MM.1S (cell line): ENCODE data around the gene LDLRAP1.

Experiments
- DNase-seq: peaks from one replicate; pipeline ENCODE4 v3.0.0-alpha.2; 2015
- H2AFZ ChIP-seq: fragments of 300-600 bp; sonication (generic); 2 replicates; pipeline ENCODE4 v1.6.0; 2016; ENCODE audit warnings: antibody characterized with exemption, low read length
- H3F3A ChIP-seq: fragments of 300-600 bp; sonication (generic); 2 replicates; pipeline ENCODE4 v1.6.1; 2016; ENCODE audit warnings: mild to moderate bottlenecking, antibody characterized with exemption, low read length, moderate library complexity, mixed read lengths; ENCODE audit not compliant: insufficient read depth
- H3K27ac ChIP-seq: fragments of 300-600 bp; sonication (generic); 2 replicates; pipeline ENCODE4 v1.5.1; 2016; ENCODE audit warnings: mild to moderate bottlenecking, low read length
- H3K27me3 ChIP-seq: fragments of 300-600 bp; sonication (generic); replicated peaks from 2 replicates; pipeline ENCODE4 v1.6.0; 2016; ENCODE audit warnings: low read length; ENCODE audit not compliant: insufficient read depth
- H3K36me3 ChIP-seq: fragments of 300-600 bp; sonication (generic); replicated peaks from 2 replicates; pipeline ENCODE4 v1.6.1; 2016; ENCODE audit warnings: mild to moderate bottlenecking, low read length, mixed read lengths; ENCODE audit not compliant: insufficient read depth
- H3K4me1 ChIP-seq: fragments of 300-600 bp; sonication (generic); 2 replicates; pipeline ENCODE4 v1.6.1; 2016; ENCODE audit warnings: low read length, mixed read lengths
- H3K4me2 ChIP-seq: fragments of 300-600 bp; sonication (generic); 2 replicates; pipeline ENCODE4 v1.6.0; 2016; ENCODE audit warnings: low read depth, low read length
- H3K4me3 ChIP-seq: fragments of 300-600 bp; sonication (generic); 2 replicates; pipeline ENCODE4 v1.5.1; 2016; ENCODE audit warnings: low read length, mixed read lengths
- H3K79me2 ChIP-seq: fragments of 300-600 bp; sonication (generic); 2 replicates; pipeline ENCODE4 v1.6.1; 2016; ENCODE audit warnings: mixed run types, low read length, mixed read lengths
- H3K9ac ChIP-seq: fragments of 300-600 bp; sonication (generic); 2 replicates; pipeline ENCODE4 v1.6.1; 2016; ENCODE audit warnings: low read length, mixed read lengths
- H3K9me2 ChIP-seq: fragments of 300-600 bp; sonication (generic); replicated peaks from 2 replicates; pipeline ENCODE4 v1.6.1; 2016; ENCODE audit warnings: mild to moderate bottlenecking, low read length, mixed read lengths; ENCODE audit not compliant: insufficient read depth
- H3K9me3 ChIP-seq: fragments of 300-600 bp; sonication (generic); replicated peaks from 2 replicates; pipeline ENCODE4 v1.6.1; 2016; ENCODE audit warnings: mild to moderate bottlenecking, low read length, mixed read lengths; ENCODE audit not compliant: insufficient read depth
- H4K20me1 ChIP-seq: fragments of 300-600 bp; sonication (generic); 2 replicates; pipeline ENCODE4 v1.6.1; 2016; ENCODE audit warnings: mild to moderate bottlenecking, low read length, moderate library complexity, mixed read lengths; ENCODE audit not compliant: insufficient read depth
- EZH2 ChIP-seq: fragments of 300-600 bp; sonication (generic); optimal IDR thresholded peaks from 2 replicates; pipeline ENCODE3; 2017; ENCODE audit warnings: low read depth, mild to moderate bottlenecking, antibody characterized with exemption, low read length, mixed read lengths
- EZH2phosphoT487 ChIP-seq: fragments of 300-600 bp; sonication (generic); IDR thresholded peaks from 2 replicates; pipeline ENCODE4 v1.6.1; 2018; ENCODE audit warnings: antibody characterized with exemption, low read length
- TF ChIP-seq, protein P1 (sequence below): fragments of 300-600 bp; sonication (generic); IDR thresholded peaks from 2 replicates; pipeline ENCODE4 v1.5.1; 2016; ENCODE audit warnings: antibody characterized with exemption, low read length, mixed read lengths

LDLRAP1 gene

GRCh38 chr1:25575191-25575590 lies 31.8 kb downstream of the LDLRAP1 start:
- no peak for DNase-seq
- Histone ChIP-seq H3F3A (no peaks in the 10 kb centered on the region), H3K36me3 (no peaks in the 10 kb centered on the region), H4K20me1 (no peaks in the 10 kb centered on the region; the same call in 1 of the 2 replicates), H3K9me2 (no peaks in the 10 kb centered on the region), H3K9me3 (no peaks in the 10 kb centered on the region), H3K4me1 (no peaks in the 10 kb centered on the region), H3K4me3 (no peak overlapping the region), H3K9ac (no peak overlapping the region), H2AFZ (no peak overlapping the region), H3K4me2 (no peak overlapping the region), H3K79me2 (no peaks in the 10 kb centered on the region), H3K27me3 (no peaks in the 10 kb centered on the region), H3K27ac (no peak overlapping the region)
- TF ChIP-seq EZH2 (no peak), EZH2phosphoT487 (no peak)
- TF ChIP-seq, protein P1, sequence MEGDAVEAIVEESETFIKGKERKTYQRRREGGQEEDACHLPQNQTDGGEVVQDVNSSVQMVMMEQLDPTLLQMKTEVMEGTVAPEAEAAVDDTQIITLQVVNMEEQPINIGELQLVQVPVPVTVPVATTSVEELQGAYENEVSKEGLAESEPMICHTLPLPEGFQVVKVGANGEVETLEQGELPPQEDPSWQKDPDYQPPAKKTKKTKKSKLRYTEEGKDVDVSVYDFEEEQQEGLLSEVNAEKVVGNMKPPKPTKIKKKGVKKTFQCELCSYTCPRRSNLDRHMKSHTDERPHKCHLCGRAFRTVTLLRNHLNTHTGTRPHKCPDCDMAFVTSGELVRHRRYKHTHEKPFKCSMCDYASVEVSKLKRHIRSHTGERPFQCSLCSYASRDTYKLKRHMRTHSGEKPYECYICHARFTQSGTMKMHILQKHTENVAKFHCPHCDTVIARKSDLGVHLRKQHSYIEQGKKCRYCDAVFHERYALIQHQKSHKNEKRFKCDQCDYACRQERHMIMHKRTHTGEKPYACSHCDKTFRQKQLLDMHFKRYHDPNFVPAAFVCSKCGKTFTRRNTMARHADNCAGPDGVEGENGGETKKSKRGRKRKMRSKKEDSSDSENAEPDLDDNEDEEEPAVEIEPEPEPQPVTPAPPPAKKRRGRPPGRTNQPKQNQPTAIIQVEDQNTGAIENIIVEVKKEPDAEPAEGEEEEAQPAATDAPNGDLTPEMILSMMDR, result no peak

DNA sequence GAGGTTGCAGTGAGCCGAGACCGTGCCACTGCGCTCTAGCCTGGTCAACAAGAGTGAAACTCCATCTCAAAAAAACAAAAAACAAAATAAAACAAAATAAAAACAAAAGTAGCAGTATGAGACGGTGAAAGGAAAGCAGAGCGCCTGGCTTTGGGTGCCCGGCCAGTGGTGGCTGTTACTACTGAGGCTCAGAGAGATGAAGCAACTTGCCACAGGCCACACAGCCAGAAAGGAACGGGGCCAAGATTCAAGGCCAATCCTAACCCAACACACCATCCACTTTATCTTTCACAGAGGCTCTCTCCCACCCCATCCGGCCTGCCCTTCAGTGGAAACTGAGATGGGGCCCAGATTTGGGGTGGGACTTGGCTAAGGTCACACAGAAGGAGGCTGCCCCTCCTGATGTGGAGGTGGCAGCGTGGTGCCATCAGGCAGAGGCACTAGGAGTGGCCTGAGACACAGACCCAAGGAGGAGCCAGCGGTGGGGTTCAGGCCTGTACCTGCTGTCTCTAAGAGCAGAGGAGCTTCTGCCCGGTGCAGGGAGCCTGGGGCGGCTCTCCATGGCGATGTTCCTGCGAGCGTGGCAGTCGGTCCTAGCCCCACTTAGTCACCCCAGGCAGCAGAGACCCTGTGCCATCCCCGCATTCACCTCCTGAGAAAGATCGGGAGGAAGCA lies 33.2 kb downstream of the LDLRAP1 start:
- H3K9me3 ChIP-seq, result no peaks in the 10 kb centered on the region
- DNase-seq, result no peak
- H3K9me2 ChIP-seq, result no peaks in the 10 kb centered on the region
- no peaks in the 10 kb centered on the region for H3K79me2 ChIP-seq
- no peaks in the 10 kb centered on the region for H3K27me3 ChIP-seq
- H3K36me3 ChIP-seq, result no peaks in the 10 kb centered on the region
- no peak overlapping the region for H3K4me2 ChIP-seq
- no peak overlapping the region for H3K4me3 ChIP-seq
- H2AFZ ChIP-seq, result no peak overlapping the region
- no peaks in the 10 kb centered on the region for H3F3A ChIP-seq
- H4K20me1 ChIP-seq, result no peaks in the 10 kb centered on the region; the same call in 1 of the 2 replicates
- no peak overlapping the region for H3K9ac ChIP-seq
- TF ChIP-seq EZH2phosphoT487, result no peak
- no peak for TF ChIP-seq EZH2
- TF ChIP-seq, protein P1, result no peak
- no peak overlapping the region for H3K27ac ChIP-seq
- H3K4me1 ChIP-seq, result no peaks in the 10 kb centered on the region

DNA sequence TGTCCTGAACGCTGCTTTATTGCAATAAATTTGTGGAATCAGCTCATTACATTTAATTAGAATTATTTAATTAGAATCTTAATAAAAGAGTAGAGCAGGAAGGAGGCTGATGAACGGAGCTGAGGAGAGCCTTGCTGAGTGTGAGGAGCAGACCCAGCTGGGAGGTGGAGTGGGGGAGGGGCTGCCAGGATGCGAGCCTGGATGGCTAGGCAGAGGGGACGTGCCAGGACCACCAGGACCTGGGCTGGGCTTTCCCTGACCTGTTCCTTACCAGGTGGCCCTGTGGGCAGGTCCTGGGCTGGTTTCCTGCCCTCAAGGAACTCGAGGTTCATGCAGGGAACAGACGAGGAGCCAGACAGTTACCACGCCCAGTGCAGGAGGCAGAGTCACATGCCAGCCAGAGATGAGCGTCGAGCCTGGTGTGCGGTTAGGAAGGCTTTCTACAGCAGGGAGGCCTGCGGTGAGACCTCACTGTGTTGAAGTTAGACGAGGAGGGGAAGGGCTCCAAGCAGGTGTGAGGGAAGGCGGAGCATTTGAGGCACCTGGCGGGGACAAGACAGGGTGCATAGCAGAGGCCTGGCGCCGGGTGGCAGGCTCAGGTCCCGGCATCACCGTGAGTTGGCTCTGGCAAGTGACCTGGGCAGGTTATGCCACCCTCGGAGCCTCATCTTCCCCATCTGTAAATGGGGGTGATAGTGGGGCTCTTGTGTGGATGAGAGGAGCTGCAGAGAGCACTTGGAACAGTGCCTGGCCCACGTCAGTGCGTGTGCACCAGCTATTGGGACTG lies 33.9 kb downstream of the LDLRAP1 start:
- Histone ChIP-seq H3K36me3 (no peaks in the 10 kb centered on the region), H3K27ac (no peak overlapping the region)
- TF ChIP-seq, protein P1, result no peak
- TF ChIP-seq EZH2phosphoT487 (no peak), EZH2 (no peak)

More for the DNA sequence above, 33.9 kb downstream of the LDLRAP1 start:
- H3K9me2 ChIP-seq, result no peaks in the 10 kb centered on the region
- H3K27me3 ChIP-seq, result no peaks in the 10 kb centered on the region
- H2AFZ ChIP-seq, result no peak overlapping the region
- no peaks in the 10 kb centered on the region for H3K79me2 ChIP-seq
- H3K4me1 ChIP-seq, result no peaks in the 10 kb centered on the region
- no peak overlapping the region for H3K4me3 ChIP-seq
- H3K9me3 ChIP-seq, result no peaks in the 10 kb centered on the region
- no peak overlapping the region for H3K9ac ChIP-seq
- no peak for DNase-seq
- no peak overlapping the region for H3K4me2 ChIP-seq
- H3F3A ChIP-seq, result no peaks in the 10 kb centered on the region
- no peaks in the 10 kb centered on the region for H4K20me1 ChIP-seq
